SK-N-SH (cell line): Measurements from ENCODE around the gene PPIF. TPM values are rescaled to one million over a fixed set of nuclear protein-coding genes. Genes with fewer than 3 reads are reported as not detected.

ENCODE experiments used
- CTCF ChIA-PET: fragments of 300-600, 350-600 bp; formaldehyde crosslinking; extraction: SDS; loops from one replicate; lab custom pipeline; 2021; lab: Yijun Ruan, JAX
- POLR2A ChIA-PET: fragments of 350-600 bp; sonication (Branson Sonifier 250); formaldehyde crosslinking; extraction: SDS; loops from one replicate; lab custom pipeline; 2020; ENCODE audit warnings: antibody characterized with exemption, inconsistent platforms; lab: Yijun Ruan, JAX
- DNase-seq: peaks from one replicate; pipeline ENCODE4 v3.0.0; 2012
- H2AFZ ChIP-seq: fragments of 200-600 bp; sonication (generic); 2 replicates; pipeline ENCODE4 v1.8.1; 2016; ENCODE audit warnings: antibody characterized with exemption, mild to moderate bottlenecking, low read depth
- H3F3A ChIP-seq: fragments of 200-600 bp; sonication (generic); replicated peaks from 2 replicates; pipeline ENCODE3; 2016; ENCODE audit warnings: antibody characterized with exemption, mild to moderate bottlenecking; ENCODE audit not compliant: insufficient read depth
- H3K27ac ChIP-seq, 2 experiments: fragments of 200-500 bp in 1 of 2; fragments of 200-600 bp in 1 of 2; sonication (Bioruptor generic) in 1 of 2; sonication (generic), shearing (Covaris generic) in 1 of 2; 2 replicates each; pipeline versions ENCODE4 v1.5.1 to v1.6.1; 2014 to 2016; ENCODE audit warnings: low read depth in 2 of 2, inconsistent platforms in 1 of 2, low read length in 1 of 2, mild to moderate bottlenecking in 1 of 2, mixed read lengths in 1 of 2
- H3K27me3 ChIP-seq: fragments of 200-600 bp; sonication (generic), shearing (Covaris generic); 2 replicates; pipeline ENCODE4 v1.6.1; 2016; ENCODE audit warnings: mixed run types; ENCODE audit not compliant: insufficient read depth
- H3K36me3 ChIP-seq, 2 experiments: fragments of 200-500 bp in 1 of 2; fragments of 200-600 bp in 1 of 2; sonication (Bioruptor generic) in 1 of 2; sonication (generic) in 1 of 2; replicated peaks in 1 of 2; 2 replicates each; pipeline versions ENCODE3 to v1.5.1; 2014 to 2016; ENCODE audit warnings: low read length in 1 of 2, mild to moderate bottlenecking in 1 of 2; ENCODE audit not compliant: insufficient read depth in 2 of 2, control insufficient read depth in 1 of 2
- H3K4me1 ChIP-seq, 2 experiments: fragments of 200-500 bp in 1 of 2; fragments of 200-600 bp in 1 of 2; sonication (Bioruptor generic) in 1 of 2; sonication (generic), shearing (Covaris generic) in 1 of 2; 2 replicates each; pipeline versions ENCODE4 v1.5.1 to v1.6.1; 2014 to 2016; ENCODE audit warnings: low read depth in 1 of 2, low read length in 1 of 2, mixed run types in 1 of 2; ENCODE audit not compliant: insufficient read depth in 2 of 2, control insufficient read depth in 1 of 2
- H3K4me2 ChIP-seq: fragments of 200-600 bp; sonication (generic), shearing (Covaris generic); 2 replicates; pipeline ENCODE4 v1.6.1; 2017; ENCODE audit warnings: mixed run types
- H3K4me3 ChIP-seq, 2 experiments: fragments of 200-500 bp in 1 of 2; fragments of 200-600 bp in 1 of 2; sonication (Bioruptor generic) in 1 of 2; sonication (generic), shearing (Covaris generic) in 1 of 2; 2 replicates each; pipeline versions ENCODE4 v1.5.1 to v1.8.1; 2014 to 2016; ENCODE audit warnings: low read depth in 2 of 2, inconsistent platforms in 1 of 2, low read length in 1 of 2, mild to moderate bottlenecking in 1 of 2, mixed read lengths in 1 of 2, moderate library complexity in 1 of 2
- H3K79me2 ChIP-seq: fragments of 200-600 bp; sonication (generic); 2 replicates; pipeline ENCODE4 v1.8.1; 2017; ENCODE audit warnings: mild to moderate bottlenecking; ENCODE audit not compliant: insufficient read depth
- H3K9ac ChIP-seq: fragments of 200-600 bp; sonication (generic); 2 replicates; pipeline ENCODE4 v1.6.1; 2017; ENCODE audit warnings: mixed run types
- H3K9me2 ChIP-seq: fragments of 200-600 bp; sonication (generic); 2 replicates; pipeline ENCODE4 v1.6.1; 2017; ENCODE audit warnings: mixed run types
- H3K9me3 ChIP-seq: fragments of 200-600 bp; sonication (generic); 2 replicates; pipeline ENCODE4 v1.6.1; 2017; ENCODE audit warnings: mixed run types, mild to moderate bottlenecking, moderate library complexity
- H4K20me1 ChIP-seq: fragments of 200-600 bp; sonication (generic); 2 replicates; pipeline ENCODE4 v1.6.1; 2017; ENCODE audit warnings: mild to moderate bottlenecking, mixed run types; ENCODE audit not compliant: insufficient read depth
- CHD2 ChIP-seq: fragments of 150-350 bp; IDR thresholded peaks from 2 replicates; pipeline ENCODE4 v1.6.1; 2018; ENCODE audit warnings: low read length; ENCODE audit not compliant: partially characterized antibody
- ELF1 ChIP-seq: IDR thresholded peaks from 2 replicates; pipeline ENCODE4 v1.4.0; 2012
- FOXM1 ChIP-seq: IDR thresholded peaks from 2 replicates; pipeline ENCODE4 v1.4.0; 2012; ENCODE audit warnings: low read depth, mild to moderate bottlenecking
- GATA2 ChIP-seq: sonication (generic); formaldehyde crosslinking; IDR thresholded peaks from 2 replicates; pipeline ENCODE4 v1.5.0; 2020; ENCODE audit warnings: mild to moderate bottlenecking, missing genetic modification reagents
- MAX ChIP-seq: IDR thresholded peaks from 2 replicates; pipeline ENCODE4 v1.4.0; 2012; ENCODE audit warnings: low read depth
- MEF2A ChIP-seq: IDR thresholded peaks from 2 replicates; pipeline ENCODE4 v1.4.0; 2012; ENCODE audit warnings: low read depth, borderline replicate concordance
- NFIC ChIP-seq: IDR thresholded peaks from 2 replicates; pipeline ENCODE4 v1.4.0; 2012; ENCODE audit warnings: borderline replicate concordance
- PBX3 ChIP-seq: IDR thresholded peaks from 2 replicates; pipeline ENCODE4; 2012
- POLR2AphosphoS5 ChIP-seq: IDR thresholded peaks from 2 replicates; pipeline ENCODE4 v1.6.1; 2012; ENCODE audit warnings: low read depth, low read length
- RAD21 ChIP-seq: IDR thresholded peaks from 2 replicates; pipeline ENCODE4 v1.6.1; 2012; ENCODE audit warnings: mild to moderate bottlenecking, low read length
- RFX5 ChIP-seq: IDR thresholded peaks from 2 replicates; pipeline ENCODE4 v1.6.1; 2012; ENCODE audit warnings: mild to moderate bottlenecking, improper control_type of control experiment, low read length
- RXRA ChIP-seq: IDR thresholded peaks from 2 replicates; pipeline ENCODE4 v1.4.0; 2012; ENCODE audit warnings: low read depth, mild to moderate bottlenecking, borderline replicate concordance
- SIN3A ChIP-seq: IDR thresholded peaks from 2 replicates; pipeline ENCODE4 v1.6.1; 2012; ENCODE audit warnings: low read depth, mild to moderate bottlenecking, low read length, moderate library complexity, borderline replicate concordance
- TAF1 ChIP-seq: IDR thresholded peaks from 2 replicates; pipeline ENCODE4 v1.6.1; 2012; ENCODE audit warnings: low read depth, mild to moderate bottlenecking, low read length, moderate library complexity, borderline replicate concordance
- TCF12 ChIP-seq: IDR thresholded peaks from 2 replicates; pipeline ENCODE4 v1.4.0; 2012
- TEAD4 ChIP-seq: IDR thresholded peaks from 2 replicates; pipeline ENCODE4 v1.4.0; 2012; ENCODE audit warnings: mild to moderate bottlenecking, borderline replicate concordance; ENCODE audit not compliant: insufficient read depth
- USF1 ChIP-seq: IDR thresholded peaks from 2 replicates; pipeline ENCODE4 v1.4.0; 2012; ENCODE audit warnings: low read depth, borderline replicate concordance
- USF2 ChIP-seq: fragments of 150-350 bp; IDR thresholded peaks from 2 replicates; pipeline ENCODE4 v1.6.1; 2017; ENCODE audit warnings: antibody characterized with exemption, low read length, low read depth, borderline replicate concordance
- YY1 ChIP-seq: IDR thresholded peaks from 2 replicates; pipeline ENCODE4 v1.4.0; 2012; ENCODE audit warnings: low read depth, mild to moderate bottlenecking
- WGBS: methylation state at CpG from one replicate; pipeline ENCODE4 v1.1.6; 2017; ENCODE audit warnings: low lambda C conversion rate; 5-methylcytosine and 5-hydroxymethylcytosine counted together
- polyA plus RNA-seq, 3 experiments: library from polyadenylated mRNA; depleted of rRNA; stranded (reverse); fragments of >200 nt; gene quantifications; 2 replicates each; pipeline ENCODE4 v1.2.3, GENCODE V29; 2012

Gene PPIF
- polyA plus RNA-seq, 1 of the 3 experiments (the other 2 are of a cell fraction): 85.9 TPM

- Histone ChIP-seq H3K4me2 (no peak overlapping the region), H4K20me1 (no peaks in the 10 kb centered on the region), H3K27ac (no peak overlapping the region), H3K27me3 (no peaks in the 10 kb centered on the region), H3K9ac (no peak overlapping the region), H3K36me3 (no peaks in the 10 kb centered on the region), H3K9me3 (peaks cover 8% of the 10 kb centered on the region; the same call in 1 of the 2 replicates), H3K9me2 (no peaks in the 10 kb centered on the region), H3K79me2 (no peaks in the 10 kb centered on the region), H2AFZ (no peak overlapping the region), H3K4me3 (no peak overlapping the region)
- CTCF ChIA-PET: interaction anchor here (0.6 to 1.3 kb wide), 2 partner anchors 31 to 127 kb away, joined by 3 read pairs; no protein-coding TSS in a partner anchor
- POLR2A ChIA-PET: no interaction called here
- no peak for DNase-seq
- 95% methylated on average over 5 of the region's 5 CpGs for WGBS
- TF ChIP-seq SIN3A: no peak
- TF ChIP-seq CHD2: no peak
- no peak for TF ChIP-seq MEF2A
- no peak for TF ChIP-seq ELF1
- TF ChIP-seq TEAD4: no peak
- no peak for TF ChIP-seq YY1
- no peak for TF ChIP-seq RXRA
- no peak for TF ChIP-seq NFIC
- TF ChIP-seq RAD21: no peak
- no peak for TF ChIP-seq PBX3
- no peak for TF ChIP-seq USF1
- no peak for TF ChIP-seq GATA2
- no peak for TF ChIP-seq FOXM1
- TF ChIP-seq TCF12: no peak
- TF ChIP-seq, all 33 proteins: peak for 0
- H3K4me1 ChIP-seq: no peaks in the 10 kb centered on the region
- peaks cover 22% of the 10 kb centered on the region for H3F3A ChIP-seq
These were observed 13.5 kb downstream of the PPIF start for GRCh38 chr10:79360499-79361342.

- H3K27ac ChIP-seq: no peak overlapping the region
- H3K79me2 ChIP-seq: no peaks in the 10 kb centered on the region
- H4K20me1 ChIP-seq: no peaks in the 10 kb centered on the region
- ChIA-PET POLR2A (no interaction called here), CTCF (interaction anchor here (0.7 to 1.3 kb wide), 2 partner anchors 13 to 125 kb away, joined by 3 read pairs; no protein-coding TSS in a partner anchor)
- no peaks in the 10 kb centered on the region for H3K9me2 ChIP-seq
- H3K4me3 ChIP-seq: no peak overlapping the region
- DNase-seq: no peak
- no peak for TF ChIP-seq RFX5
- TF ChIP-seq USF2: no peak
- no peak for TF ChIP-seq RAD21
- no peak for TF ChIP-seq NFIC
- TF ChIP-seq FOXM1: no peak
- no peak for TF ChIP-seq TAF1
- no peak for TF ChIP-seq RXRA
- TF ChIP-seq MAX: no peak
- no peak for TF ChIP-seq CHD2
- TF ChIP-seq POLR2AphosphoS5: no peak
- no peak for TF ChIP-seq TEAD4
- TF ChIP-seq, all 33 proteins: peak for 0
- Histone ChIP-seq H3K4me1 (peaks cover 0 to 6% of the 10 kb centered on the region in 2 experiments; a peak in 1 of 4 replicates), H2AFZ (no peak overlapping the region), H3K27me3 (no peaks in the 10 kb centered on the region), H3K36me3 (no peaks in the 10 kb centered on the region), H3K9me3 (peaks cover 8% of the 10 kb centered on the region; the same call in 1 of the 2 replicates), H3F3A (peaks cover 24% of the 10 kb centered on the region), H3K4me2 (no peak overlapping the region), H3K9ac (no peak overlapping the region)
- WGBS: 85% methylated on average over 4 of the region's 4 CpGs
These were observed 14.6 kb downstream of the PPIF start for GRCh38 chr10:79361726-79362397.
